ENCODE data around the gene COA5. TPM values are rescaled to one million over a fixed set of nuclear protein-coding genes. Genes with fewer than 3 reads are reported as not detected.

The COA5 gene
- total and polyA plus RNA-seq, 4 donors, result 9.7 to 42.0 (median 19.5) TPM

- Histone ChIP-seq H3K4me3 (ENCODE audit: low read depth in 1 of 3, low read length in 3 of 3) (no peak overlapping the region), H3K4me1 (ENCODE audit: control insufficient read depth in 4 of 4, insufficient read depth in 4 of 4, low read length in 3 of 4) (no peaks in the 10 kb centered on the region), H3K27me3 (ENCODE audit: control insufficient read depth in 4 of 4, insufficient read depth in 4 of 4, low read length in 3 of 4) (no peaks in the 10 kb centered on the region), H3K36me3 (ENCODE audit: control insufficient read depth in 4 of 4, insufficient read depth in 3 of 4, low read depth in 1 of 4, low read length in 3 of 4) (peaks cover 0 to 15% (median 8%) of the 10 kb centered on the region in 4 donors), H3K9me3 (ENCODE audit: control insufficient read depth in 4 of 4, low read length in 3 of 4) (no peaks in the 10 kb centered on the region), H3K27ac (ENCODE audit: low read depth in 1 of 2, low read length in 2 of 2) (no peak overlapping the region), H3K9ac (ENCODE audit: low read depth in 1 of 2, low read length in 2 of 2) (peak overlapping the region in 1 of 2 donors; percentile 12)
- TF ChIP-seq ATF3 (IDR thresholded peaks at IDR 0.05), result no peak
- TF ChIP-seq EGR1 (IDR thresholded peaks at IDR 0.05; ENCODE audit: low read depth in 2 of 2), result no peak
- no peak for TF ChIP-seq HNF4A (conservative IDR thresholded peaks at IDR 0.05)
- TF ChIP-seq TAF1 (conservative IDR thresholded peaks at IDR 0.05), result no peak
- TF ChIP-seq RXRA (IDR thresholded peaks at IDR 0.05), result no peak
- no peak for TF ChIP-seq ZBTB33 (IDR thresholded peaks at IDR 0.05)
- TF ChIP-seq YY1 (IDR thresholded peaks at IDR 0.05), result no peak
- DNase-seq (ENCODE audit: low spot score), result no peak
- 85% methylated on average over 9 of the region's 9 CpGs for WGBS
Observed at GRCh38 chr2:98634406-98635092, 26.2 kb upstream of the COA5 start.

GRCh38 chr2:98632351-98632750 lies 24.0 kb upstream of the COA5 start:
- H3K9ac ChIP-seq (ENCODE audit: low read depth in 1 of 2, low read length in 2 of 2), result no peak overlapping the region
- H3K4me1 ChIP-seq (ENCODE audit: control insufficient read depth in 4 of 4, insufficient read depth in 4 of 4, low read length in 3 of 4), result no peaks in the 10 kb centered on the region
- no peaks in the 10 kb centered on the region for H3K27me3 ChIP-seq (ENCODE audit: control insufficient read depth in 4 of 4, insufficient read depth in 4 of 4, low read length in 3 of 4)
- no peak overlapping the region for H3K27ac ChIP-seq (ENCODE audit: low read depth in 1 of 2, low read length in 2 of 2)
- no peak overlapping the region for H3K4me3 ChIP-seq (ENCODE audit: low read depth in 1 of 3, low read length in 3 of 3)
- DNase-seq (ENCODE audit: low spot score), result no peak
- no peaks in the 10 kb centered on the region for H3K9me3 ChIP-seq (ENCODE audit: control insufficient read depth in 4 of 4, low read length in 3 of 4)
- TF ChIP-seq REST (IDR thresholded peaks at IDR 0.05) (no peak), RXRA (IDR thresholded peaks at IDR 0.05) (no peak), YY1 (IDR thresholded peaks at IDR 0.05) (no peak), JUND (IDR thresholded peaks at IDR 0.05) (no peak), SP1 (IDR thresholded peaks at IDR 0.05) (no peak), EGR1 (IDR thresholded peaks at IDR 0.05; ENCODE audit: low read depth in 2 of 2) (no peak), HNF4G (IDR thresholded peaks at IDR 0.05) (no peak), MAX (IDR thresholded peaks at IDR 0.05) (no peak), FOXA1 (IDR thresholded peaks at IDR 0.05) (no peak), HNF4A (conservative IDR thresholded peaks at IDR 0.05) (no peak), TAF1 (conservative IDR thresholded peaks at IDR 0.05) (no peak), NR2F2 (IDR thresholded peaks at IDR 0.05) (no peak), ZBTB33 (IDR thresholded peaks at IDR 0.05) (no peak), FOXA2 (IDR thresholded peaks at IDR 0.05) (no peak), ATF3 (IDR thresholded peaks at IDR 0.05) (no peak)
- H3K36me3 ChIP-seq (ENCODE audit: control insufficient read depth in 4 of 4, insufficient read depth in 3 of 4, low read depth in 1 of 4, low read length in 3 of 4), result peaks cover 0 to 13% (median 6%) of the 10 kb centered on the region in 4 donors
- 96% methylated on average over 3 of the region's 3 CpGs for WGBS

All from liver (tissue), 9 donors.